B cell (primary cell): ENCODE data around the gene PPP5C. TPM values are rescaled to one million over a fixed set of nuclear protein-coding genes. Genes with fewer than 3 reads are reported as not detected.

Experiments used
- ATAC-seq: fragments of 200-7000 bp; cut with Tn5 transposase; one replicate; pipeline ENCODE4 v1.10.0; 2021; ENCODE audit warnings: low read depth, mild to moderate bottlenecking, moderate number of reproducible peaks, moderate library complexity
- CTCF ChIA-PET: fragments of 350-600 bp; sonication (Branson Sonifier 250); formaldehyde crosslinking; loops from one replicate; lab custom pipeline; 2021; ENCODE audit warnings: antibody characterized with exemption, inconsistent platforms; lab: Charles Lee
- POLR2A ChIA-PET: fragments of 350-600 bp; sonication (Branson Sonifier 250); formaldehyde crosslinking; loops from one replicate; lab custom pipeline; 2021; ENCODE audit warnings: antibody characterized with exemption; lab: Charles Lee
- DNase-seq: peaks from one replicate; pipeline ENCODE4 v3.0.0; 2013
- H2AFZ ChIP-seq: 2 replicates; pipeline ENCODE4 v1.6.1; 2012; ENCODE audit warnings: mild to moderate bottlenecking, low read depth, low read length; ENCODE audit not compliant: insufficient read depth, poor library complexity, severe bottlenecking
- H3K27ac ChIP-seq, 2 donors: 1 replicate in 1 of 2; 2 replicates in 1 of 2; pipeline ENCODE4 v1.5.1; 2012 to 2013; ENCODE audit warnings: low read length in 2 of 2, mild to moderate bottlenecking in 2 of 2, moderate library complexity in 1 of 2
- H3K27me3 ChIP-seq, 4 experiments: fragments of 200-600 bp in 1 of 4; sonication (generic) in 1 of 4; replicated peaks in 1 of 4; 1 replicate in 2 of 4; 2 replicates in 2 of 4; pipeline versions ENCODE4 v1.6.1 to v1.7.0; 2013 to 2016; ENCODE audit warnings: low read length in 3 of 4, mild to moderate bottlenecking in 2 of 4, mixed read lengths in 1 of 4, moderate library complexity in 1 of 4; ENCODE audit not compliant: insufficient read depth in 4 of 4, control insufficient read depth in 3 of 4; ENCODE audit errors: control extremely low read depth in 1 of 4
- H3K36me3 ChIP-seq, 2 experiments: replicated peaks in 1 of 2; 1 replicate in 1 of 2; 2 replicates in 1 of 2; pipeline versions ENCODE4 v1.6.1 to v1.7.1; 2013; ENCODE audit warnings: low read length in 1 of 2; ENCODE audit not compliant: insufficient read depth in 2 of 2, control insufficient read depth in 1 of 2; ENCODE audit errors: control extremely low read depth in 1 of 2, extremely low read depth in 1 of 2
- H3K4me1 ChIP-seq, 2 donors: fragments of 200-600 bp in 1 of 2; sonication (generic) in 1 of 2; 1 replicate in 1 of 2; 2 replicates in 1 of 2; pipeline versions ENCODE4 v1.5.1 to v1.6.1; 2013 to 2017; ENCODE audit warnings: low read length in 2 of 2; ENCODE audit not compliant: control insufficient read depth in 2 of 2, insufficient read depth in 2 of 2
- H3K4me2 ChIP-seq: replicated peaks from 2 replicates; pipeline ENCODE3; 2012; ENCODE audit warnings: mild to moderate bottlenecking, low read depth, low read length; ENCODE audit not compliant: poor library complexity, severe bottlenecking
- H3K4me3 ChIP-seq, 5 experiments: fragments of 200-600 bp in 1 of 5; sonication (generic) in 1 of 5; 1 replicate in 3 of 5; 2 replicates in 2 of 5; pipeline versions ENCODE4 v1.5.1 to v1.7.0; 2011 to 2016; ENCODE audit warnings: low read length in 4 of 5, mild to moderate bottlenecking in 4 of 5, low read depth in 2 of 5, control low read depth in 1 of 5, moderate library complexity in 1 of 5; ENCODE audit not compliant: insufficient read depth in 1 of 5; ENCODE audit errors: control extremely low read depth in 1 of 5, extremely low read depth in 1 of 5
- H3K79me2 ChIP-seq: fragments of 200-600 bp; sonication (generic); one replicate; pipeline ENCODE4 v1.6.0; 2016; ENCODE audit warnings: low read length; ENCODE audit not compliant: control insufficient read depth, insufficient read depth
- H3K9ac ChIP-seq: fragments of 200-600 bp; sonication (generic); 2 replicates; pipeline ENCODE4 v1.6.1; 2017; ENCODE audit warnings: mild to moderate bottlenecking, low read length, moderate library complexity
- H3K9me3 ChIP-seq, 3 donors: one replicate each; pipeline versions ENCODE4 v1.6.1 to v1.7.1; 2013; ENCODE audit warnings: low read length in 2 of 3; ENCODE audit not compliant: control insufficient read depth in 2 of 3, insufficient read depth in 1 of 3; ENCODE audit errors: control extremely low read depth in 1 of 3
- H4K20me1 ChIP-seq: 2 replicates; pipeline ENCODE4 v1.6.0; 2012; ENCODE audit warnings: mild to moderate bottlenecking, low read length; ENCODE audit not compliant: insufficient read depth, control insufficient read depth, poor library complexity, severe bottlenecking
- H3K27ac Mint-ChIP-seq: one replicate; pipeline ENCODE4 v1.8.0; 2021; ENCODE audit warnings: mixed read lengths
- H3K27me3 Mint-ChIP-seq: one replicate; pipeline ENCODE4 v1.8.0; 2021; ENCODE audit warnings: mixed read lengths
- H3K4me1 Mint-ChIP-seq: one replicate; pipeline ENCODE4 v1.8.0; 2021; ENCODE audit warnings: mixed read lengths
- H3K4me3 Mint-ChIP-seq: one replicate; pipeline ENCODE4 v1.8.0; 2021; ENCODE audit warnings: mixed read lengths
- H3K9me3 Mint-ChIP-seq: one replicate; pipeline ENCODE4 v1.8.0; 2022; ENCODE audit warnings: mixed read lengths; ENCODE audit not compliant: insufficient read depth
- EZH2 ChIP-seq: IDR thresholded peaks from 2 replicates; pipeline ENCODE4 v1.6.1; 2012; ENCODE audit warnings: borderline replicate concordance, low read depth, mild to moderate bottlenecking, moderate library complexity, low read length; ENCODE audit not compliant: insufficient read depth, poor library complexity, severe bottlenecking
- WGBS: methylation state at CpG from one replicate; pipeline ENCODE4 v1.1.5; 2013; ENCODE audit warnings: missing lambda C conversion rate; ENCODE audit not compliant: insufficient coverage; 5-methylcytosine and 5-hydroxymethylcytosine counted together
- intact Hi-C: fragments of 100-400 bp; cut with micrococcal nuclease; formaldehyde crosslinking; loops from one replicate; pipeline ENCODE4 v1.10.0; 2022
- polyA plus RNA-seq: library from polyadenylated mRNA; depleted of rRNA; stranded (reverse); fragments of >200 nt; gene quantifications from 2 replicates; pipeline ENCODE4 v1.2.3, GENCODE V29; 2012
- total RNA-seq, 2 donors: library from RNA; stranded (reverse); fragments of 120-200 nt in 1 of 2; gene quantifications; 1 replicate in 1 of 2; 2 replicates in 1 of 2; pipeline versions ENCODE4 v1.2.3 to v1.2.4, GENCODE V29; 2013 to 2022
- TF ChIP-seq, protein P1 (sequence below): fragments of 200-600 bp; IDR thresholded peaks from one replicate; pipeline ENCODE4 v1.8.0; 2022; ENCODE audit warnings: antibody characterized with exemption, mild to moderate bottlenecking

The PPP5C gene
- total and polyA plus RNA-seq, 2 donors (not counting 1 experiment from before 2014, with no cell fraction given) = 51.2 to 70.5 TPM

DNA sequence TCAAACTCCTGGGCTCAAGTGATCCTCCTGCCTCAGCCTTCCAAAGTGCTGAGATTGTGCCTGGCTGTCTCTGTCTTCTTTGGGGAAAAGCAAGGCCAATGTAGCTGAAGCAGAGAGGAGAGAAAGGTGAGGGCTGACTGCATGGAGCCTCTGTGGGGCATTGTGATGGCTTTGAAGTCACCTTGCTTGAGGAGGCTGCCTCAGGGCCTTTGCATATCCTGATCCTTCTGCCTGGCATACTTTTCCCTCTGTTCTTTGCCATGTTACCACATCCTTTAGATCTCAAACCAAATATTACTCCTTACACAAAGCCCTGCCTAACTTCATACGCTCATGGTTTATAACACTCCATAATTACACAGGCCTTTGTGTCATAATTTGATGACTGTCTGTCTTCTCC is 9.4 kb upstream of the PPP5C start:
- no peaks in the 10 kb centered on the region for H3K4me1 Mint-ChIP-seq
- Histone ChIP-seq H3K4me1 (no peaks in the 10 kb centered on the region), H3K27me3 (no peaks in the 10 kb centered on the region), H3K36me3 (no peaks in the 10 kb centered on the region), H3K4me2 (no peak overlapping the region), H3K9ac (no peak overlapping the region), H4K20me1 (no peaks in the 10 kb centered on the region), H3K4me3 (no peak overlapping the region), H3K79me2 (no peaks in the 10 kb centered on the region), H2AFZ (no peak overlapping the region), H3K9me3 (no peaks in the 10 kb centered on the region), H3K27ac (no peak overlapping the region)
- no peak overlapping the region for H3K27ac Mint-ChIP-seq
- no peaks in the 10 kb centered on the region for H3K9me3 Mint-ChIP-seq
- WGBS = no CpG with 5 or more reads among the region's 1 CpG
- ChIA-PET CTCF (no interaction called here), POLR2A (no interaction called here)
- DNase-seq (no peak), ATAC-seq (no peak)
- intact Hi-C loops = no loop called here
- no peak overlapping the region for H3K4me3 Mint-ChIP-seq
- H3K27me3 Mint-ChIP-seq = peaks cover 23% of the 10 kb centered on the region
- TF ChIP-seq EZH2 = no peak
- TF ChIP-seq, protein P1, sequence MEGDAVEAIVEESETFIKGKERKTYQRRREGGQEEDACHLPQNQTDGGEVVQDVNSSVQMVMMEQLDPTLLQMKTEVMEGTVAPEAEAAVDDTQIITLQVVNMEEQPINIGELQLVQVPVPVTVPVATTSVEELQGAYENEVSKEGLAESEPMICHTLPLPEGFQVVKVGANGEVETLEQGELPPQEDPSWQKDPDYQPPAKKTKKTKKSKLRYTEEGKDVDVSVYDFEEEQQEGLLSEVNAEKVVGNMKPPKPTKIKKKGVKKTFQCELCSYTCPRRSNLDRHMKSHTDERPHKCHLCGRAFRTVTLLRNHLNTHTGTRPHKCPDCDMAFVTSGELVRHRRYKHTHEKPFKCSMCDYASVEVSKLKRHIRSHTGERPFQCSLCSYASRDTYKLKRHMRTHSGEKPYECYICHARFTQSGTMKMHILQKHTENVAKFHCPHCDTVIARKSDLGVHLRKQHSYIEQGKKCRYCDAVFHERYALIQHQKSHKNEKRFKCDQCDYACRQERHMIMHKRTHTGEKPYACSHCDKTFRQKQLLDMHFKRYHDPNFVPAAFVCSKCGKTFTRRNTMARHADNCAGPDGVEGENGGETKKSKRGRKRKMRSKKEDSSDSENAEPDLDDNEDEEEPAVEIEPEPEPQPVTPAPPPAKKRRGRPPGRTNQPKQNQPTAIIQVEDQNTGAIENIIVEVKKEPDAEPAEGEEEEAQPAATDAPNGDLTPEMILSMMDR = no peak

DNA sequence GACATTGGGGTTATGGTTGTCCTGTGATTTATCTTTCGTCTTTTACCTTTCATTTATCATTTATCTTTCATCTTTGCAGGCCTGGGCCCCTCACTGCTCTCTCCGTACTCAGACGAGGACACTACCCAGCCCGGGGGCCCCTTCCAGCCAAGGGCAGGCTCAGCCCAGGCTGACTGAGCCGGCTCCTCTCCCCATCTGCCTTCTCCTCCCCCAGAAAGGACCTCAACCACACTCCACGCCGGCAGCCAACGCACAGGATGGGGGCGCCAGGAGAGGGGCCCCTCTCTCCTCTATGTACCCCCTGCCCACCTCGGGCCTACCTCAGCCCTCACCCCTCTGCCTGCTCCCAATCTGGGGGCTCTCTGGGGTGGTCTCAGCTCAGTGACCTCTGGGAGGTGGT is 7.4 kb upstream of the PPP5C start:
- WGBS = 87% methylated on average over 9 of the region's 10 CpGs
- Mint-ChIP-seq H3K27ac (no peak overlapping the region), H3K4me1 (no peaks in the 10 kb centered on the region), H3K9me3 (no peaks in the 10 kb centered on the region), H3K4me3 (no peak overlapping the region), H3K27me3 (peaks cover 30% of the 10 kb centered on the region)
- ATAC-seq = no peak
- H3K4me3 ChIP-seq = no peak overlapping the region
- no peak for DNase-seq
- no peaks in the 10 kb centered on the region for H3K4me1 ChIP-seq
- no peaks in the 10 kb centered on the region for H3K79me2 ChIP-seq
- H3K27me3 ChIP-seq = no peaks in the 10 kb centered on the region
- H3K27ac ChIP-seq = no peak overlapping the region
- H3K9ac ChIP-seq = no peak overlapping the region
- intact Hi-C loops = no loop called here
- H3K4me2 ChIP-seq = no peak overlapping the region
- ChIA-PET CTCF (no interaction called here), POLR2A (no interaction called here)
- H4K20me1 ChIP-seq = no peaks in the 10 kb centered on the region
- no peak overlapping the region for H2AFZ ChIP-seq
- no peaks in the 10 kb centered on the region for H3K9me3 ChIP-seq
- no peaks in the 10 kb centered on the region for H3K36me3 ChIP-seq
- TF ChIP-seq, protein P1 = no peak
- no peak for TF ChIP-seq EZH2
